Measurements from ENCODE around the gene SULT1C2. TPM values are rescaled to one million over a fixed set of nuclear protein-coding genes. Genes with fewer than 3 reads are reported as not detected.

The SULT1C2 gene
- total and polyA plus RNA-seq, 9 of the 15 experiments (the other 6 are each of a cell fraction or from before 2014, with no cell fraction given) = 0.22 TPM; not detected in 8

DNA sequence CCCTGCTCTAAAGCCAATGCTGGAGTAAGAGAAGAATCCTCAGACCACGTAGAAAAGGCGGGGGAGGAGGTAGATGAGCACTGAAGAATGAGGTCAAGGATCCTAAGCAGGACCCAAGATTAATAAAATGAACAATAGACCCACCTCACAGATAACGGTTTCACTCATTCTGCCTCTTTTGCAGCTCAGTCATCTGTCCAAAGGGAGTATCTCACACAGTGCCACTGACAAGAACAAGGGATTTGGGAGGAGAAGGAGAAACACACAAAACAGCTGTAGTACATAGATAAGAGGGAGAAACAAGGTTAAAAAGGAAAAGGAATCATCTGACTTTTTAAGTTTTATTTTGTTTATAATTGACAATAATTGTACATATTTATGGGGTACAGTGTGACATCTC is 58.1 kb downstream of the SULT1C2 start (continued):
- TF ChIP-seq MLLT1 (IDR thresholded peaks at IDR 0.05) (no peak), ZNF77 (CRISPR knock-in tag; IDR thresholded peaks at IDR 0.05) (no peak), RFX5 (IDR thresholded peaks at IDR 0.05; ENCODE audit: low read depth, low read length) (no peak), STAG1 (CRISPR knock-in tag; IDR thresholded peaks at IDR 0.05; ENCODE audit: borderline replicate concordance) (no peak), U2AF1 (optimal IDR thresholded peaks at IDR 0.05; ENCODE audit: low read depth, low read length) (no peak), ETS2 (tag; IDR thresholded peaks at IDR 0.05; ENCODE audit: borderline replicate concordance, poor library complexity, severe bottlenecking) (no peak), DNMT1 (IDR thresholded peaks at IDR 0.05) (no peak), RFX7 (CRISPR knock-in tag; IDR thresholded peaks at IDR 0.05) (no peak), TAL1 (IDR thresholded peaks at IDR 0.05) (peak; percentile 78), TCF3 (CRISPR knock-in tag; IDR thresholded peaks at IDR 0.05) (peak; percentile 83), TEAD4 (IDR thresholded peaks at IDR 0.05; ENCODE audit: low read length) (peak; percentile 68), TEAD4 (CRISPR knock-in tag; IDR thresholded peaks at IDR 0.05; ENCODE audit: borderline replicate concordance) (no peak), ZNF197 (CRISPR knock-in tag; IDR thresholded peaks at IDR 0.05; ENCODE audit: low read depth) (no peak), ZFP36 (IDR thresholded peaks at IDR 0.05; ENCODE audit: low read depth, low read length, partially characterized antibody) (no peak), PREB (CRISPR knock-in tag; IDR thresholded peaks at IDR 0.05) (no peak), MYBL2 (IDR thresholded peaks at IDR 0.05; ENCODE audit: low read depth) (no peak), MYBL2 (CRISPR knock-in tag; IDR thresholded peaks at IDR 0.05; ENCODE audit: borderline replicate concordance) (no peak), PTTG1 (tag; IDR thresholded peaks at IDR 0.05; ENCODE audit: low read depth) (no peak), TAF7 (tag; IDR thresholded peaks at IDR 0.05) (no peak), ZNF445 (CRISPR knock-in tag; IDR thresholded peaks at IDR 0.05; ENCODE audit: low read depth) (no peak), GTF2E2 (tag; IDR thresholded peaks at IDR 0.05) (no peak), THAP12 (CRISPR knock-in tag; IDR thresholded peaks at IDR 0.05) (no peak), MCM2 (IDR thresholded peaks at IDR 0.05; ENCODE audit: low read depth) (no peak), SIN3B (IDR thresholded peaks at IDR 0.05; ENCODE audit: low read depth) (no peak), CEBPB (tag; IDR thresholded peaks at IDR 0.05) (no peak), TBP (optimal IDR thresholded peaks at IDR 0.05; ENCODE audit: low read depth, low read length) (no peak)
- TF ChIP-seq, protein P1, sequence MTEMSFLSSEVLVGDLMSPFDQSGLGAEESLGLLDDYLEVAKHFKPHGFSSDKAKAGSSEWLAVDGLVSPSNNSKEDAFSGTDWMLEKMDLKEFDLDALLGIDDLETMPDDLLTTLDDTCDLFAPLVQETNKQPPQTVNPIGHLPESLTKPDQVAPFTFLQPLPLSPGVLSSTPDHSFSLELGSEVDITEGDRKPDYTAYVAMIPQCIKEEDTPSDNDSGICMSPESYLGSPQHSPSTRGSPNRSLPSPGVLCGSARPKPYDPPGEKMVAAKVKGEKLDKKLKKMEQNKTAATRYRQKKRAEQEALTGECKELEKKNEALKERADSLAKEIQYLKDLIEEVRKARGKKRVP (CRISPR knock-in tag; IDR thresholded peaks at IDR 0.05) = no peak
